HEK293 (cell line): ENCODE results near the gene BCL7A.

Experiments used
- CTCF ChIA-PET: fragments of 350-600 bp; formaldehyde crosslinking; extraction: SDS; loops from one replicate; lab custom pipeline; 2021; ENCODE audit warnings: antibody characterized with exemption; lab: Yijun Ruan, JAX
- POLR2A ChIA-PET: fragments of 300-600 bp; formaldehyde crosslinking; extraction: SDS; loops from one replicate; lab custom pipeline; 2020; ENCODE audit warnings: antibody characterized with exemption, inconsistent platforms; lab: Yijun Ruan, JAX
- H3K27ac ChIP-seq: fragments of 200-500 bp; sonication (Bioruptor generic); 2 replicates; pipeline ENCODE4 v1.5.1; 2014; ENCODE audit warnings: low read depth, low read length, control low read depth, inconsistent platforms; ENCODE audit errors: extremely low read depth
- H3K36me3 ChIP-seq, 2 experiments: fragments of 200-500 bp in 1 of 2; sonication (Bioruptor generic) in 1 of 2; 1 replicate in 1 of 2; 2 replicates in 1 of 2; pipeline ENCODE4 v1.5.1; 2014 to 2017; ENCODE audit warnings: inconsistent platforms in 2 of 2, low read length in 2 of 2; ENCODE audit not compliant: control insufficient read depth in 2 of 2, insufficient read depth in 1 of 2
- H3K4me1 ChIP-seq: fragments of 200-500 bp; sonication (Bioruptor generic); 2 replicates; pipeline ENCODE4 v1.5.1; 2014; ENCODE audit warnings: mild to moderate bottlenecking, low read length, inconsistent platforms; ENCODE audit not compliant: control insufficient read depth, insufficient read depth
- H3K4me3 ChIP-seq: 2 replicates; pipeline ENCODE4 v1.5.1; 2011; ENCODE audit warnings: low read depth, mild to moderate bottlenecking, control low read depth, low read length, moderate library complexity
- H3K9me3 ChIP-seq: fragments of 200-500 bp; sonication (Bioruptor generic); 2 replicates; pipeline ENCODE4 v1.5.1; 2014; ENCODE audit warnings: low read depth, low read length, inconsistent platforms; ENCODE audit not compliant: control insufficient read depth, insufficient read depth
- GLI4 ChIP-seq: fragments of 450-650 bp; formaldehyde crosslinking; IDR thresholded peaks from 2 replicates; pipeline ENCODE4 v1.5.1; 2016; ENCODE audit warnings: missing biosample characterization, missing genetic modification characterization
- PRDM1 ChIP-seq: fragments of 450-650 bp; formaldehyde crosslinking; IDR thresholded peaks from 2 replicates; pipeline ENCODE4; 2016; ENCODE audit warnings: missing biosample characterization, missing genetic modification characterization
- YY2 ChIP-seq: fragments of 450-650 bp; formaldehyde crosslinking; IDR thresholded peaks from 2 replicates; pipeline ENCODE4 v1.5.1; 2016; ENCODE audit warnings: missing biosample characterization, missing genetic modification characterization
- ZEB2 ChIP-seq: fragments of 450-650 bp; formaldehyde crosslinking; IDR thresholded peaks from 2 replicates; pipeline ENCODE4 v1.5.1; 2016; ENCODE audit warnings: missing biosample characterization, missing genetic modification characterization
- ZFP41 ChIP-seq: fragments of 450-650 bp; formaldehyde crosslinking; IDR thresholded peaks from 2 replicates; pipeline ENCODE4 v1.5.1; 2016; ENCODE audit warnings: missing biosample characterization, missing genetic modification characterization, borderline replicate concordance
- ZNF114 ChIP-seq: fragments of 450-650 bp; formaldehyde crosslinking; IDR thresholded peaks from 2 replicates; pipeline ENCODE4 v1.5.0; 2017; ENCODE audit warnings: missing biosample characterization, missing genetic modification characterization
- ZNF148 ChIP-seq: fragments of 450-650 bp; formaldehyde crosslinking; IDR thresholded peaks from 2 replicates; pipeline ENCODE4 v1.5.0; 2017; ENCODE audit warnings: missing biosample characterization, missing genetic modification characterization, borderline replicate concordance
- ZNF214 ChIP-seq: fragments of 450-650 bp; formaldehyde crosslinking; IDR thresholded peaks from 2 replicates; pipeline ENCODE4 v1.5.1; 2017; ENCODE audit warnings: missing biosample characterization, mild to moderate bottlenecking, missing genetic modification characterization, borderline replicate concordance
- ZNF248 ChIP-seq: fragments of 450-650 bp; formaldehyde crosslinking; IDR thresholded peaks from 2 replicates; pipeline ENCODE4 v1.5.1; 2017; ENCODE audit warnings: missing biosample characterization, missing genetic modification characterization
- ZNF280C ChIP-seq: fragments of 450-650 bp; formaldehyde crosslinking; IDR thresholded peaks from 2 replicates; pipeline ENCODE4 v1.5.1; 2016; ENCODE audit warnings: missing biosample characterization, missing genetic modification characterization
- ZNF302 ChIP-seq: fragments of 450-650 bp; formaldehyde crosslinking; IDR thresholded peaks from 2 replicates; pipeline ENCODE4 v1.5.1; 2016; ENCODE audit warnings: missing biosample characterization, missing genetic modification characterization, low read depth
- ZNF354C ChIP-seq: fragments of 450-650 bp; formaldehyde crosslinking; IDR thresholded peaks from 2 replicates; pipeline ENCODE4 v1.5.1; 2016; ENCODE audit warnings: missing biosample characterization, missing genetic modification characterization, low read depth, borderline replicate concordance
- ZNF426 ChIP-seq: fragments of 450-650 bp; formaldehyde crosslinking; IDR thresholded peaks from 2 replicates; pipeline ENCODE4 v1.5.1; 2017; ENCODE audit warnings: missing biosample characterization, missing genetic modification characterization, mild to moderate bottlenecking, inconsistent platforms, moderate library complexity
- ZNF510 ChIP-seq: fragments of 450-650 bp; formaldehyde crosslinking; IDR thresholded peaks from 2 replicates; pipeline ENCODE4 v1.5.1; 2018; ENCODE audit warnings: mild to moderate bottlenecking, missing genetic modification characterization, missing biosample characterization; ENCODE audit not compliant: insufficient replicate concordance
- ZNF513 ChIP-seq: fragments of 450-650 bp; IDR thresholded peaks from 2 replicates; pipeline ENCODE4 v1.5.1; 2018; ENCODE audit warnings: missing biosample characterization, missing genetic modification characterization
- ZNF555 ChIP-seq: fragments of 450-650 bp; formaldehyde crosslinking; conservative IDR thresholded peaks from 2 replicates; pipeline ENCODE4 v1.5.1; 2017; ENCODE audit warnings: missing biosample characterization, mild to moderate bottlenecking, missing genetic modification characterization, inconsistent platforms
- TF ChIP-seq, protein P1 (sequence below): fragments of 450-650 bp; formaldehyde crosslinking; IDR thresholded peaks from 2 replicates; pipeline ENCODE4 v1.5.1; 2016; ENCODE audit warnings: missing biosample characterization, missing genetic modification characterization
- TF ChIP-seq, protein P2 (sequence below): fragments of 450-650 bp; IDR thresholded peaks from 2 replicates; pipeline ENCODE4 v1.5.1; 2018; ENCODE audit warnings: missing biosample characterization, mild to moderate bottlenecking, missing genetic modification characterization
- TF ChIP-seq, protein P3 (sequence below): fragments of 450-650 bp; formaldehyde crosslinking; IDR thresholded peaks from 2 replicates; pipeline ENCODE4 v1.5.1; 2016; ENCODE audit warnings: missing biosample characterization, missing genetic modification characterization

The BCL7A gene

DNA sequence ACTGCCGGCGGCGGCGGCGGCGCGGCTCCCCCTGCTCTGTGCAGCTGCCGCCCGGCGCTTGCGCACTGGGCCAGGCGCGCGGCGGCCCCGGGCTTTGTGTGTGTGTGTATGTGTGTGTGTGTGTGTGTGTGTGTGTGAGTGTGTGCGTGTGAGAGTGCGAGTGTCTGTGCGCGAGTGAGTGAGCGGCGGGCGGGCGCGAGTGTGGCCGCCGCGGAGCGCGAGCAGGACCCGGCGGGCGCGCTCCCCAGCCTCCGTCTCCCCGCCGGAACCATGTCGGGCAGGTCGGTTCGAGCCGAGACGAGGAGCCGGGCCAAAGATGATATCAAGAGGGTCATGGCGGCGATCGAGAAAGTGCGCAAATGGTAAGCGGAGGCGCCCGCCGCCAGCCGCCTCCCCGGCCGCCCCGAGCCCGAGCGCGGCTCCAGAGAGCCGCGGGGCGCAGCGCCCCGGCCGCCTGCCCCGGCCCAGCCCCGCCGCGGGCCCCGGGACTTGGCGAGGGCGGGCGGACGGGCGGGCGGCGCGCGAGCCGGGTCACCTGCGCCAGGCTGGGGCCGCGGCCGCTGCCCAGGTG is at the start of gene BCL7A (continued):
- no peak for TF ChIP-seq ZNF280C (tag by site-specific recombination)
- TF ChIP-seq ZNF354C, result no peak
- TF ChIP-seq, protein P1, sequence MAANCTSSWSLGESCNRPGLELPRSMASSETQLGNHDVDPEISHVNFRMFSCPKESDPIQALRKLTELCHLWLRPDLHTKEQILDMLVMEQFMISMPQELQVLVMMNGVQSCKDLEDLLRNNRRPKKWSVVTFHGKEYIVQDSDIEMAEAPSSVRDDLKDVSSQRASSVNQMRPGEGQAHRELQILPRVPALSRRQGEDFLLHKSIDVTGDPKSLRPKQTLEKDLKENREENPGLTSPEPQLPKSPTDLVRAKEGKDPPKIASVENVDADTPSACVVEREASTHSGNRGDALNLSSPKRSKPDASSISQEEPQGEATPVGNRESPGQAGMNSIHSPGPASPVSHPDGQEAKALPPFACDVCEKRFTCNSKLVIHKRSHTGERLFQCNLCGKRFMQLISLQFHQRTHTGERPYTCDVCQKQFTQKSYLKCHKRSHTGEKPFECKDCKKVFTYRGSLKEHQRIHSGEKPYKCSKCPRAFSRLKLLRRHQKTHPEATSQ (tag by site-specific recombination), result peak; percentile 72; the same call in 1 of the 2 replicates
- TF ChIP-seq, protein P2, sequence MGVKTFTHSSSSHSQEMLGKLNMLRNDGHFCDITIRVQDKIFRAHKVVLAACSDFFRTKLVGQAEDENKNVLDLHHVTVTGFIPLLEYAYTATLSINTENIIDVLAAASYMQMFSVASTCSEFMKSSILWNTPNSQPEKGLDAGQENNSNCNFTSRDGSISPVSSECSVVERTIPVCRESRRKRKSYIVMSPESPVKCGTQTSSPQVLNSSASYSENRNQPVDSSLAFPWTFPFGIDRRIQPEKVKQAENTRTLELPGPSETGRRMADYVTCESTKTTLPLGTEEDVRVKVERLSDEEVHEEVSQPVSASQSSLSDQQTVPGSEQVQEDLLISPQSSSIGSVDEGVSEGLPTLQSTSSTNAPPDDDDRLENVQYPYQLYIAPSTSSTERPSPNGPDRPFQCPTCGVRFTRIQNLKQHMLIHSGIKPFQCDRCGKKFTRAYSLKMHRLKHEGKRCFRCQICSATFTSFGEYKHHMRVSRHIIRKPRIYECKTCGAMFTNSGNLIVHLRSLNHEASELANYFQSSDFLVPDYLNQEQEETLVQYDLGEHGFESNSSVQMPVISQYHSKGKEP (tag by site-specific recombination), result no peak
- peak; percentile 79; the same call in 1 of the 2 replicates for TF ChIP-seq GLI4 (tag by site-specific recombination)
- 0 out of 2 replicates have a peak, but pooled peaks have one; percentile 44 for TF ChIP-seq ZNF302 (tag by site-specific recombination)
- no peak for TF ChIP-seq ZNF426 (tag by site-specific recombination)
- TF ChIP-seq ZEB2 (tag by site-specific recombination), result peak; percentile 87
- TF ChIP-seq ZFP41 (tag by site-specific recombination), result no peak

GRCh38 chr12:121974026-121974985 is 47.4 kb upstream of the BCL7A start:
- H3K36me3 ChIP-seq, result no peaks in the 10 kb centered on the region
- no peaks in the 10 kb centered on the region for H3K4me1 ChIP-seq
- no peak overlapping the region for H3K4me3 ChIP-seq
- CTCF ChIA-PET, result no interaction called here
- H3K9me3 ChIP-seq, result no peaks in the 10 kb centered on the region
- POLR2A ChIA-PET, result no interaction called here
- no peak overlapping the region for H3K27ac ChIP-seq
- no peak for TF ChIP-seq ZNF214 (tag by site-specific recombination)
- TF ChIP-seq YY2 (tag by site-specific recombination), result no peak
- TF ChIP-seq, protein P3, sequence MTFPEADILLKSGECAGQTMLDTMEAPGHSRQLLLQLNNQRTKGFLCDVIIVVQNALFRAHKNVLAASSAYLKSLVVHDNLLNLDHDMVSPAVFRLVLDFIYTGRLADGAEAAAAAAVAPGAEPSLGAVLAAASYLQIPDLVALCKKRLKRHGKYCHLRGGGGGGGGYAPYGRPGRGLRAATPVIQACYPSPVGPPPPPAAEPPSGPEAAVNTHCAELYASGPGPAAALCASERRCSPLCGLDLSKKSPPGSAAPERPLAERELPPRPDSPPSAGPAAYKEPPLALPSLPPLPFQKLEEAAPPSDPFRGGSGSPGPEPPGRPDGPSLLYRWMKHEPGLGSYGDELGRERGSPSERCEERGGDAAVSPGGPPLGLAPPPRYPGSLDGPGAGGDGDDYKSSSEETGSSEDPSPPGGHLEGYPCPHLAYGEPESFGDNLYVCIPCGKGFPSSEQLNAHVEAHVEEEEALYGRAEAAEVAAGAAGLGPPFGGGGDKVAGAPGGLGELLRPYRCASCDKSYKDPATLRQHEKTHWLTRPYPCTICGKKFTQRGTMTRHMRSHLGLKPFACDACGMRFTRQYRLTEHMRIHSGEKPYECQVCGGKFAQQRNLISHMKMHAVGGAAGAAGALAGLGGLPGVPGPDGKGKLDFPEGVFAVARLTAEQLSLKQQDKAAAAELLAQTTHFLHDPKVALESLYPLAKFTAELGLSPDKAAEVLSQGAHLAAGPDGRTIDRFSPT (tag by site-specific recombination), result no peak
- no peak for TF ChIP-seq PRDM1
- no peak for TF ChIP-seq ZNF148
- no peak for TF ChIP-seq ZNF513 (tag by site-specific recombination)
- TF ChIP-seq ZNF555, result no peak
- TF ChIP-seq ZNF248 (tag by site-specific recombination), result no peak
- no peak for TF ChIP-seq ZNF510 (tag by site-specific recombination)
- no peak for TF ChIP-seq ZNF114 (tag by site-specific recombination)
